WTC11 (cell line): Measurements from ENCODE around the gene PTEN. TPM values are rescaled to one million over a fixed set of nuclear protein-coding genes. Genes with fewer than 3 reads are reported as not detected.
A peak's percentile ranks its signal among the peaks of the same experiment; 100 is the strongest.
"Not testable (repeated sequence)": the region's sequence is repeated elsewhere in the genome, so short reads cannot be mapped to it uniquely, and the experiment has no call there.

Experiments
- ATAC-seq: fragments of 200-7000 bp; cut with Tn5 transposase; 2 replicates; pipeline ENCODE4 v1.10.0; 2021; ENCODE audit warnings: mild to moderate bottlenecking, moderate library complexity
- CTCF ChIA-PET: fragments of 300-600 bp; sonication (Branson Sonifier 250); formaldehyde crosslinking; loops from one replicate; lab custom pipeline; 2021; ENCODE audit warnings: antibody characterized with exemption; lab: Charles Lee
- POLR2A ChIA-PET: fragments of 350-600 bp; sonication (Branson Sonifier 250); formaldehyde crosslinking; loops from one replicate; lab custom pipeline; 2021; ENCODE audit warnings: antibody characterized with exemption; lab: Charles Lee
- DNase-seq: peaks from one replicate; pipeline ENCODE4 v3.0.0; 2021; ENCODE audit warnings: low spot score
- H3K27ac Mint-ChIP-seq: 2 replicates; pipeline ENCODE4 v1.8.0; 2021; ENCODE audit warnings: mixed read lengths
- H3K27me3 Mint-ChIP-seq: 2 replicates; pipeline ENCODE4 v1.8.0; 2021; ENCODE audit warnings: low read depth, mild to moderate bottlenecking, moderate library complexity, mixed read lengths
- H3K36me3 Mint-ChIP-seq: 2 replicates; pipeline ENCODE4 v1.8.0; 2021; ENCODE audit warnings: mixed read lengths
- H3K4me1 Mint-ChIP-seq: 2 replicates; pipeline ENCODE4 v1.8.0; 2022; ENCODE audit warnings: mixed read lengths
- H3K4me3 Mint-ChIP-seq: 2 replicates; pipeline ENCODE4 v1.8.0; 2021; ENCODE audit warnings: mild to moderate bottlenecking, moderate library complexity, mixed read lengths
- H3K9me3 Mint-ChIP-seq: 2 replicates; pipeline ENCODE4 v1.8.0; 2021; ENCODE audit warnings: mixed read lengths
- AR ChIP-seq: fragments of 250-450 bp; sonication (Bioruptor Pico); IDR thresholded peaks from 2 replicates; pipeline ENCODE4 v1.9.0; 2021; ENCODE audit warnings: mild to moderate bottlenecking
- ATF1 ChIP-seq: sonication (generic); formaldehyde crosslinking; IDR thresholded peaks from 2 replicates; pipeline ENCODE4 v1.8.1; 2023; ENCODE audit warnings: mild to moderate bottlenecking, moderate library complexity, missing genetic modification reagents
- ATF2 ChIP-seq: sonication (generic); formaldehyde crosslinking; IDR thresholded peaks from 2 replicates; pipeline ENCODE4 v1.8.1; 2022; ENCODE audit warnings: low read depth, missing genetic modification reagents, borderline replicate concordance
- CTCF ChIP-seq: fragments of 200-600 bp; IDR thresholded peaks from 2 replicates; pipeline ENCODE4 v1.8.0; 2022; ENCODE audit warnings: antibody characterized with exemption
- E2F5 ChIP-seq: sonication (generic); formaldehyde crosslinking; IDR thresholded peaks from 2 replicates; pipeline ENCODE4 v1.8.1; 2022; ENCODE audit warnings: mild to moderate bottlenecking, moderate library complexity, missing genetic modification reagents
- FOXJ3 ChIP-seq: sonication (generic); formaldehyde crosslinking; IDR thresholded peaks from 2 replicates; pipeline ENCODE4 v1.9.0; 2021; ENCODE audit warnings: missing genetic modification reagents, mild to moderate bottlenecking, borderline replicate concordance
- FOXP1 ChIP-seq: sonication (generic); formaldehyde crosslinking; IDR thresholded peaks from 2 replicates; pipeline ENCODE4 v1.8.0; 2022; ENCODE audit warnings: missing genetic modification reagents, mild to moderate bottlenecking, moderate library complexity, borderline replicate concordance
- NR1H2 ChIP-seq: sonication (generic); formaldehyde crosslinking; IDR thresholded peaks from 2 replicates; pipeline ENCODE4 v1.9.0; 2021; ENCODE audit warnings: mild to moderate bottlenecking, moderate library complexity, missing genetic modification reagents
- NR2C2 ChIP-seq: sonication (generic); formaldehyde crosslinking; IDR thresholded peaks from 2 replicates; pipeline ENCODE4 v1.8.0; 2022; ENCODE audit warnings: mild to moderate bottlenecking, missing genetic modification reagents
- NR3C1 ChIP-seq: sonication (generic); formaldehyde crosslinking; conservative IDR thresholded peaks from 2 replicates; pipeline ENCODE4 v1.8.1; 2023; ENCODE audit warnings: low read depth, mild to moderate bottlenecking, missing genetic modification reagents
- OVOL2 ChIP-seq: fragments of 250-450 bp; sonication (Bioruptor Pico); IDR thresholded peaks from 2 replicates; pipeline ENCODE4 v1.9.0; 2021; ENCODE audit warnings: mild to moderate bottlenecking, borderline replicate concordance
- SOX15 ChIP-seq: fragments of 250-450 bp; sonication (Bioruptor Pico); IDR thresholded peaks from 2 replicates; pipeline ENCODE4 v1.9.0; 2021; ENCODE audit warnings: mild to moderate bottlenecking
- TCF7 ChIP-seq: sonication (generic); formaldehyde crosslinking; IDR thresholded peaks from 2 replicates; pipeline ENCODE4 v1.8.0; 2022; ENCODE audit warnings: mild to moderate bottlenecking, low read depth, missing genetic modification reagents, moderate library complexity
- ZNF138 ChIP-seq: sonication (generic); formaldehyde crosslinking; conservative IDR thresholded peaks from 2 replicates; pipeline ENCODE4 v1.8.1; 2022; ENCODE audit warnings: mild to moderate bottlenecking, moderate library complexity, missing genetic modification reagents
- ZNF423 ChIP-seq: fragments of 250-450 bp; sonication (Bioruptor Pico); IDR thresholded peaks from 2 replicates; pipeline ENCODE4 v2.1.2; 2022; ENCODE audit warnings: mild to moderate bottlenecking, moderate library complexity
- ZNF671 ChIP-seq: fragments of 250-450 bp; sonication (Bioruptor Pico); IDR thresholded peaks from 2 replicates; pipeline ENCODE4 v1.8.0; 2021; ENCODE audit warnings: mild to moderate bottlenecking
- total RNA-seq: library from RNA; stranded (reverse); gene quantifications from 3 replicates; pipeline ENCODE4 v1.2.3, GENCODE V29; 2021
- TF ChIP-seq, protein P1 (sequence below): sonication (generic); formaldehyde crosslinking; IDR thresholded peaks from 2 replicates; pipeline ENCODE4 v1.8.0; 2022; ENCODE audit warnings: mild to moderate bottlenecking, missing genetic modification reagents
- TF ChIP-seq, protein P2 (sequence below): sonication (generic); formaldehyde crosslinking; IDR thresholded peaks from 2 replicates; pipeline ENCODE4 v1.8.1; 2023; ENCODE audit warnings: mild to moderate bottlenecking, missing genetic modification reagents, moderate library complexity
- TF ChIP-seq, protein P3 (sequence below): sonication (generic); formaldehyde crosslinking; IDR thresholded peaks from 2 replicates; pipeline ENCODE4 v1.8.1; 2022; ENCODE audit warnings: missing genetic modification reagents, borderline replicate concordance
- TF ChIP-seq, protein P4 (sequence below): sonication (generic); formaldehyde crosslinking; IDR thresholded peaks from 2 replicates; pipeline ENCODE4 v1.8.1; 2023; ENCODE audit warnings: mild to moderate bottlenecking, moderate library complexity, missing genetic modification reagents

Gene PTEN
- total RNA-seq, 1 experiment from 2014 or later = 54.2 TPM

DNA sequence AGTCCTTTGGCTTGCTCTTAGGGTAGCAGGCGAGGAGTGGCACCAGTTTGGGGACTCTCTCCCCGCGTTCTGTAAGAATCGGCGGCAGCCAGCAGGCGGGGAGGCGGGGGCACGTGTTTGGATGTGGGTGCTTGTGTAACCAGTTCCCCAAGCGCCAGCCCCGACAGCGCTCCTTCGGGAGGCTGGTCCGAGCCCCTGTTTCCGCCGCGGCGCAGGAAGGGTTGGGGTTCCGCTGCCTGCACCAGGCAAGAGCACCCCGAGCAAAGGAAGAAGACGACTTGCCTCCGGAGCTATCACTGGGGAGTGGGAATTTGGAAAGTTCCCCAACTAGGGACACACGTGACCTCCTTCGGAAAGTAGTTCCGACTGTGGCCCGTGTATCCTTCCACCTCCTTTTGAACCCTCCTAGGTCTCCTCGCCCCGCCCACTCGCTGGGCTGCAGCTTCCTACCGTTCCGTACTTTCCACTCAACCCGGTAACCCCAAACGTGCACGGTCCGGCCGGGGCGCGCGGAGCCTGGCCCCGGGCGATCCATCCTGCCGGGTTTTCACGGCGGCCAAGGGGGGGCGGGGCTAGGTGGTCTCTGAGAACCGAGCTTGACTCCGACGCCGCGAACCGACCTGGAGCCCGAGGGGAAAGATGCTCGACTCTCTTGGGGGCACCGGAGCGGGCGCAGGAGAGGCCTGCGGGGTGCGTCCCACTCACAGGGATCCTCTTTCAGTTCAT lies 1.3 kb upstream of the PTEN start (continued):
- TF ChIP-seq CTCF = no peak
- TF ChIP-seq, protein P1, sequence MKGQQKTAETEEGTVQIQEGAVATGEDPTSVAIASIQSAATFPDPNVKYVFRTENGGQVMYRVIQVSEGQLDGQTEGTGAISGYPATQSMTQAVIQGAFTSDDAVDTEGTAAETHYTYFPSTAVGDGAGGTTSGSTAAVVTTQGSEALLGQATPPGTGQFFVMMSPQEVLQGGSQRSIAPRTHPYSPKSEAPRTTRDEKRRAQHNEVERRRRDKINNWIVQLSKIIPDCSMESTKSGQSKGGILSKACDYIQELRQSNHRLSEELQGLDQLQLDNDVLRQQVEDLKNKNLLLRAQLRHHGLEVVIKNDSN = peak; percentile 96
- no peak for TF ChIP-seq AR
- TF ChIP-seq NR2C2 (CRISPR knock-in tag) = no peak; the same call in 1 of the 2 replicates
- no peak for TF ChIP-seq NR1H2 (CRISPR knock-in tag)
- TF ChIP-seq OVOL2 = no peak
- no peak for TF ChIP-seq ATF1 (CRISPR knock-in tag)
- TF ChIP-seq, protein P2, sequence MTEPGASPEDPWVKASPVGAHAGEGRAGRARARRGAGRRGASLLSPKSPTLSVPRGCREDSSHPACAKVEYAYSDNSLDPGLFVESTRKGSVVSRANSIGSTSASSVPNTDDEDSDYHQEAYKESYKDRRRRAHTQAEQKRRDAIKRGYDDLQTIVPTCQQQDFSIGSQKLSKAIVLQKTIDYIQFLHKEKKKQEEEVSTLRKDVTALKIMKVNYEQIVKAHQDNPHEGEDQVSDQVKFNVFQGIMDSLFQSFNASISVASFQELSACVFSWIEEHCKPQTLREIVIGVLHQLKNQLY (CRISPR knock-in tag) = no peak
- no peak for TF ChIP-seq NR3C1 (CRISPR knock-in tag)
- TF ChIP-seq SOX15 (CRISPR knock-in tag) = no peak
- TF ChIP-seq E2F5 (CRISPR knock-in tag) = peak; percentile 72; the same call in 1 of the 2 replicates
- no peak; the same call in 1 of the 2 replicates for TF ChIP-seq ZNF138
- no peak for TF ChIP-seq FOXJ3 (CRISPR knock-in tag)
- TF ChIP-seq FOXP1 (CRISPR knock-in tag) = peak; percentile 67; the same call in 1 of the 2 replicates

GRCh38 chr10:87862679-87863052 lies 759 bp upstream of the PTEN start:
- Mint-ChIP-seq H3K36me3 (peaks cover 5% of the 10 kb centered on the region), H3K4me3 (peak overlapping the region; percentile 98), H3K4me1 (peaks cover 36% of the 10 kb centered on the region), H3K27me3 (peaks cover 4% of the 10 kb centered on the region), H3K27ac (peak overlapping the region; percentile 99), H3K9me3 (no peaks in the 10 kb centered on the region)
- CTCF ChIA-PET = interaction anchor here (0.6 to 2.8 kb wide), 11 partner anchors 12 to 866 kb away, joined by 3 to 19 read pairs (median 5); partner anchors contain the start of genes ATAD1 and RNLS
- 0 out of 2 replicates have a peak, but pooled peaks have one; percentile 50 for TF ChIP-seq ZNF671 (CRISPR knock-in tag)
- TF ChIP-seq, protein P3, sequence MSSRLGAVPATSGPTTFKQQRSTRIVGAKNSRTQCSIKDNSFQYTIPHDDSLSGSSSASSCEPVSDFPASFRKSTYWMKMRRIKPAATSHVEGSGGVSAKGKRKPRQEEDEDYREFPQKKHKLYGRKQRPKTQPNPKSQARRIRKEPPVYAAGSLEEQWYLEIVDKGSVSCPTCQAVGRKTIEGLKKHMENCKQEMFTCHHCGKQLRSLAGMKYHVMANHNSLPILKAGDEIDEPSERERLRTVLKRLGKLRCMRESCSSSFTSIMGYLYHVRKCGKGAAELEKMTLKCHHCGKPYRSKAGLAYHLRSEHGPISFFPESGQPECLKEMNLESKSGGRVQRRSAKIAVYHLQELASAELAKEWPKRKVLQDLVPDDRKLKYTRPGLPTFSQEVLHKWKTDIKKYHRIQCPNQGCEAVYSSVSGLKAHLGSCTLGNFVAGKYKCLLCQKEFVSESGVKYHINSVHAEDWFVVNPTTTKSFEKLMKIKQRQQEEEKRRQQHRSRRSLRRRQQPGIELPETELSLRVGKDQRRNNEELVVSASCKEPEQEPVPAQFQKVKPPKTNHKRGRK (CRISPR knock-in tag) = 0 out of 2 replicates have a peak, but pooled peaks have one; percentile 27
- no peak for TF ChIP-seq ZNF423 (CRISPR knock-in tag)
- peak; percentile 40; the same call in 1 of the 2 replicates for TF ChIP-seq TCF7 (CRISPR knock-in tag)
- TF ChIP-seq ATF2 (CRISPR knock-in tag) = peak; percentile 43; the same call in 1 of the 2 replicates
- no peak for TF ChIP-seq ATF1 (CRISPR knock-in tag)
- TF ChIP-seq, protein P4, sequence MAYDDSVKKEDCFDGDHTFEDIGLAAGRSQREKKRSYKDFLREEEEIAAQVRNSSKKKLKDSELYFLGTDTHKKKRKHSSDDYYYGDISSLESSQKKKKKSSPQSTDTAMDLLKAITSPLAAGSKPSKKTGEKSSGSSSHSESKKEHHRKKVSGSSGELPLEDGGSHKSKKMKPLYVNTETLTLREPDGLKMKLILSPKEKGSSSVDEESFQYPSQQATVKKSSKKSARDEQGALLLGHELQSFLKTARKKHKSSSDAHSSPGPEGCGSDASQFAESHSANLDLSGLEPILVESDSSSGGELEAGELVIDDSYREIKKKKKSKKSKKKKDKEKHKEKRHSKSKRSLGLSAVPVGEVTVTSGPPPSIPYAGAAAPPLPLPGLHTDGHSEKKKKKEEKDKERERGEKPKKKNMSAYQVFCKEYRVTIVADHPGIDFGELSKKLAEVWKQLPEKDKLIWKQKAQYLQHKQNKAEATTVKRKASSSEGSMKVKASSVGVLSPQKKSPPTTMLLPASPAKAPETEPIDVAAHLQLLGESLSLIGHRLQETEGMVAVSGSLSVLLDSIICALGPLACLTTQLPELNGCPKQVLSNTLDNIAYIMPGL = no peak
- DNase-seq (no peak), ATAC-seq (peak; percentile 1)
- POLR2A ChIA-PET = interaction anchor here (0.5 to 3.0 kb wide), 19 partner anchors 9 to 1473 kb away, joined by 3 to 24 read pairs (median 3); partner anchors contain the start of genes ATAD1 and MINPP1

DNA sequence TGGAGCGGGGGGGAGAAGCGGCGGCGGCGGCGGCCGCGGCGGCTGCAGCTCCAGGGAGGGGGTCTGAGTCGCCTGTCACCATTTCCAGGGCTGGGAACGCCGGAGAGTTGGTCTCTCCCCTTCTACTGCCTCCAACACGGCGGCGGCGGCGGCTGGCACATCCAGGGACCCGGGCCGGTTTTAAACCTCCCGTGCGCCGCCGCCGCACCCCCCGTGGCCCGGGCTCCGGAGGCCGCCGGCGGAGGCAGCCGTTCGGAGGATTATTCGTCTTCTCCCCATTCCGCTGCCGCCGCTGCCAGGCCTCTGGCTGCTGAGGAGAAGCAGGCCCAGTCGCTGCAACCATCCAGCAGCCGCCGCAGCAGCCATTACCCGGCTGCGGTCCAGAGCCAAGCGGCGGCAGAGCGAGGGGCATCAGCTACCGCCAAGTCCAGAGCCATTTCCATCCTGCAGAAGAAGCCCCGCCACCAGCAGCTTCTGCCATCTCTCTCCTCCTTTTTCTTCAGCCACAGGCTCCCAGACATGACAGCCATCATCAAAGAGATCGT lies 598 bp downstream of the PTEN start:
- H3K36me3 Mint-ChIP-seq, ATAC-seq, H3K9me3 Mint-ChIP-seq, CTCF ChIA-PET, H3K27me3 Mint-ChIP-seq: not testable (repeated sequence)
- peak; percentile 24 for DNase-seq
- Mint-ChIP-seq H3K4me3 (peak overlapping the region; percentile 93), H3K4me1 (peaks cover 44% of the 10 kb centered on the region), H3K27ac (0 out of 2 replicates have a peak overlapping the region, but pooled peaks have one; percentile 80)
- POLR2A ChIA-PET = interaction anchor here (0.5 to 3.0 kb wide), 7 partner anchors 8 to 484 kb away, joined by 3 to 24 read pairs (median 3); partner anchors contain the start of gene ATAD1
